Esophagus squamous epithelium (tissue), 5 donors: ENCODE results near the gene SUCLG2. TPM values are rescaled to one million over a fixed set of nuclear protein-coding genes. Genes with fewer than 3 reads are reported as not detected.

ENCODE experiments used
- DNase-seq: peaks from one replicate; lab custom pipeline; 2025; lab: John Stamatoyannopoulos, UW
- H3K27ac ChIP-seq, 4 donors: fragments of 200-600 bp; sonication (generic); one replicate each; pipeline ENCODE4 v1.5.1; 2016 to 2019; ENCODE audit warnings: mild to moderate bottlenecking in 1 of 4
- H3K27me3 ChIP-seq, 4 donors: fragments of 200-600 bp; sonication (generic); 1 replicate in 3 of 4; 2 replicates in 1 of 4; pipeline versions ENCODE4 v1.5.1 to v1.6.0; 2017 to 2021; ENCODE audit warnings: antibody characterized with exemption in 1 of 4
- H3K36me3 ChIP-seq, 3 donors: fragments of 200-600 bp; sonication (generic); one replicate each; pipeline ENCODE4 v1.5.1; 2016 to 2019
- H3K4me1 ChIP-seq, 3 donors: fragments of 200-600 bp; sonication (generic); one replicate each; pipeline ENCODE4 v1.5.1; 2017 to 2019
- H3K4me3 ChIP-seq, 4 donors: fragments of 200-600 bp; sonication (generic); 1 replicate in 3 of 4; 2 replicates in 1 of 4; pipeline ENCODE4 v1.5.1; 2016 to 2019; ENCODE audit warnings: mild to moderate bottlenecking in 2 of 4, moderate library complexity in 1 of 4
- H3K9me3 ChIP-seq, 3 donors: fragments of 200-600 bp; sonication (generic); one replicate each; pipeline ENCODE4 v1.5.1; 2016 to 2019
- CTCF ChIP-seq, 6 experiments: fragments of 450-650 bp in 4 of 6; fragments of 200-600 bp in 2 of 6; sonication (generic) in 2 of 6; IDR thresholded peaks; one replicate each; pipeline ENCODE4 v1.5.1; 2016 to 2019; ENCODE audit warnings: antibody characterized with exemption in 6 of 6, mild to moderate bottlenecking in 4 of 6, moderate library complexity in 4 of 6
- POLR2A ChIP-seq, 4 donors: fragments of 450-650 bp; IDR thresholded peaks; one replicate each; pipeline ENCODE4 v1.6.1; 2017; ENCODE audit warnings: antibody characterized with exemption in 4 of 4, mild to moderate bottlenecking in 4 of 4, moderate library complexity in 3 of 4
- WGBS, 2 donors: methylation state at CpG; one replicate each; pipeline ENCODE4 v1.1.5; 2018; 5-methylcytosine and 5-hydroxymethylcytosine counted together
- intact Hi-C: fragments of 100-400 bp; cut with DNase I; formaldehyde crosslinking; loops from one replicate; pipeline ENCODE4 v1.15.0; 2022
- total RNA-seq, 4 donors: library from RNA; depleted of rRNA; stranded (reverse); fragments of >200 nt; gene quantifications; one replicate each; pipeline ENCODE4 v1.1.0, GENCODE V29; 2016
- donor health status: DM: yes; HTN: yes; CAD: no.

SUCLG2 gene
- total RNA-seq, 4 donors from 2014 or later, result 29.4 to 55.4 (median 38.8) TPM

GRCh38 chr3:67641451-67641850, 13.0 kb downstream of the SUCLG2 start:
- Histone ChIP-seq H3K27ac (no peak overlapping the region), H3K36me3 (peaks cover 0 to 10% (median 0%) of the 10 kb centered on the region in 3 donors), H3K4me3 (no peak overlapping the region), H3K27me3 (no peaks in the 10 kb centered on the region), H3K9me3 (no peaks in the 10 kb centered on the region), H3K4me1 (no peaks in the 10 kb centered on the region)
- intact Hi-C loops, result no loop called here
- 78 to 81% methylated on average over 3 of the region's 3 CpGs for WGBS, 2 donors
- TF ChIP-seq CTCF (IDR thresholded peaks at IDR 0.05), result no peak
- TF ChIP-seq POLR2A (IDR thresholded peaks at IDR 0.05), result no peak
- DNase-seq, result no peak

GRCh38 chr3:67640023-67640660, 14.3 kb downstream of the SUCLG2 start:
- Histone ChIP-seq H3K27me3 (no peaks in the 10 kb centered on the region), H3K9me3 (no peaks in the 10 kb centered on the region), H3K36me3 (peaks cover 0 to 21% (median 0%) of the 10 kb centered on the region in 3 donors), H3K4me3 (no peak overlapping the region), H3K27ac (no peak overlapping the region), H3K4me1 (peaks cover 0 to 10% (median 0%) of the 10 kb centered on the region in 3 donors)
- intact Hi-C loops, result no loop called here
- no peak for DNase-seq
- 84 to 88% methylated on average over 6 of the region's 6 CpGs for WGBS, 2 donors
- TF ChIP-seq CTCF (IDR thresholded peaks at IDR 0.05), result no peak

- WGBS, 2 donors, result 92 to 100% methylated on average over 4 of the region's 4 CpGs
- H3K36me3 ChIP-seq, result peaks cover 0 to 15% (median 0%) of the 10 kb centered on the region in 3 donors
- H3K27me3 ChIP-seq, result no peaks in the 10 kb centered on the region
- TF ChIP-seq POLR2A (IDR thresholded peaks at IDR 0.05) (no peak), CTCF (IDR thresholded peaks at IDR 0.05) (no peak)
- DNase-seq, result no peak
- peaks cover 0 to 17% (median 0%) of the 10 kb centered on the region in 3 donors for H3K4me1 ChIP-seq
- intact Hi-C loops, result no loop called here
- H3K9me3 ChIP-seq, result no peaks in the 10 kb centered on the region
- H3K4me3 ChIP-seq, result no peak overlapping the region
- H3K27ac ChIP-seq, result no peak overlapping the region
Observed at GRCh38 chr3:67637255-67637900, 17.0 kb downstream of the SUCLG2 start.

GRCh38 chr3:67635806-67636205, 18.6 kb downstream of the SUCLG2 start:
- Histone ChIP-seq H3K36me3 (peaks cover 0 to 20% (median 0%) of the 10 kb centered on the region in 3 donors), H3K4me1 (peaks cover 0 to 17% (median 0%) of the 10 kb centered on the region in 3 donors), H3K27me3 (no peaks in the 10 kb centered on the region), H3K27ac (no peak overlapping the region), H3K9me3 (no peaks in the 10 kb centered on the region), H3K4me3 (no peak overlapping the region)
- no peak for TF ChIP-seq CTCF (IDR thresholded peaks at IDR 0.05)
- no peak for TF ChIP-seq POLR2A (IDR thresholded peaks at IDR 0.05)
- intact Hi-C loops, result no loop called here
- 90 to 92% methylated on average over 2 of the region's 2 CpGs for WGBS, 2 donors
- no peak for DNase-seq

- DNase-seq, result no peak
- Histone ChIP-seq H3K4me1 (peaks cover 0 to 17% (median 0%) of the 10 kb centered on the region in 3 donors), H3K27ac (no peak overlapping the region), H3K4me3 (no peak overlapping the region), H3K9me3 (no peaks in the 10 kb centered on the region), H3K36me3 (peaks cover 0 to 20% (median 0%) of the 10 kb centered on the region in 3 donors), H3K27me3 (no peaks in the 10 kb centered on the region)
- intact Hi-C loops, result no loop called here
- no peak for TF ChIP-seq POLR2A (IDR thresholded peaks at IDR 0.05)
- no peak for TF ChIP-seq CTCF (IDR thresholded peaks at IDR 0.05)
Observed at GRCh38 chr3:67635257-67635656, 19.2 kb downstream of the SUCLG2 start.
